K562 (cell line): ENCODE data around the gene MAEL. TPM values are rescaled to one million over a fixed set of nuclear protein-coding genes. Genes with fewer than 3 reads are reported as not detected.

Source experiments
- ATAC-seq: fragments of 200-7000 bp; cut with Tn5 transposase; 3 replicates; pipeline ENCODE4 v1.9.1; 2020; ENCODE audit warnings: moderate library complexity
- BruUV-seq: library from RNA; stranded (reverse); fragments of 400-500 nt; replicated peaks from 2 replicates; lab custom pipeline; 2021; lab: Mats Ljungman, UMichigan
- CTCF ChIA-PET: fragments of 300-600 bp; formaldehyde crosslinking; extraction: SDS; loops from one replicate; lab custom pipeline; 2021; ENCODE audit warnings: low intra/inter-chr PET ratio; lab: Yijun Ruan, JAX
- POLR2A ChIA-PET: fragments of 300-600, 350-650 bp; sonication (Branson Sonifier 250); formaldehyde crosslinking; extraction: SDS; loops from one replicate; lab custom pipeline; 2021; ENCODE audit warnings: antibody characterized with exemption, inconsistent platforms; lab: Yijun Ruan, JAX
- DNase-seq, 4 experiments: peaks; one replicate each; pipeline versions ENCODE4 v3.0.0 to v3.0.0-alpha.2; 2011 to 2018; ENCODE audit warnings: low spot score in 3 of 4, mixed read lengths in 3 of 4; ENCODE audit errors: extremely low read depth in 1 of 4
- FAIRE-seq: peaks from 2 replicates; lab custom pipeline; 2011; peaks lifted over from hg19 to GRCh38; lab: Jason Lieb, UNC
- H2AFZ ChIP-seq: 2 replicates; pipeline ENCODE4 v1.6.0; 2011; ENCODE audit warnings: low read depth, low read length, control low read depth, inconsistent platforms
- H3K27ac ChIP-seq: fragments of 200-600 bp; 3 replicates; pipeline ENCODE4 v1.8.0; 2011; ENCODE audit warnings: low read depth, mild to moderate bottlenecking, control low read depth, inconsistent platforms, low read length, moderate library complexity, mixed read lengths; ENCODE audit errors: extremely low read depth
- H3K27me3 ChIP-seq, 2 experiments: fragments of 300-600 bp in 1 of 2; 2 replicates in 1 of 2; 3 replicates in 1 of 2; pipeline versions ENCODE4 v1.6.0 to v1.8.0; 2011; ENCODE audit warnings: inconsistent platforms in 2 of 2, low read length in 2 of 2, mild to moderate bottlenecking in 1 of 2, mixed read lengths in 1 of 2, moderate library complexity in 1 of 2; ENCODE audit not compliant: control insufficient read depth in 2 of 2, insufficient read depth in 2 of 2
- H3K36me3 ChIP-seq: fragments of 300-600 bp; 3 replicates; pipeline ENCODE4 v1.8.0; 2011; ENCODE audit warnings: mild to moderate bottlenecking, low read length, inconsistent platforms; ENCODE audit not compliant: control insufficient read depth, insufficient read depth
- H3K4me1 ChIP-seq, 2 experiments: fragments of 200-600 bp in 1 of 2; replicated peaks in 1 of 2; 2 replicates in 1 of 2; 3 replicates in 1 of 2; pipeline versions ENCODE4 v1.5.1 to v1.8.0; 2011; ENCODE audit warnings: inconsistent platforms in 2 of 2, low read length in 2 of 2, mild to moderate bottlenecking in 1 of 2, mixed read lengths in 1 of 2, moderate library complexity in 1 of 2; ENCODE audit not compliant: control insufficient read depth in 2 of 2, insufficient read depth in 2 of 2
- H3K4me2 ChIP-seq: 2 replicates; pipeline ENCODE4 v1.6.1; 2011; ENCODE audit warnings: low read length, control low read depth, inconsistent platforms, mixed read lengths; ENCODE audit not compliant: insufficient read depth
- H3K4me3 ChIP-seq: fragments of 200-600 bp; sonication (generic), shearing (Covaris generic); 2 replicates; pipeline ENCODE4 v1.5.1; 2016; ENCODE audit warnings: control low read depth, inconsistent platforms
- H3K79me2 ChIP-seq: fragments of 200-600 bp; 3 replicates; pipeline ENCODE4 v1.8.0; 2011; ENCODE audit warnings: low read length, inconsistent platforms; ENCODE audit not compliant: control insufficient read depth, insufficient read depth
- H3K9ac ChIP-seq, 2 experiments: 2 replicates each; pipeline versions ENCODE4 v1.6.0 to v1.6.1; 2011; ENCODE audit warnings: low read depth in 2 of 2, low read length in 2 of 2, control low read depth in 1 of 2, inconsistent platforms in 1 of 2, mild to moderate bottlenecking in 1 of 2, mixed read lengths in 1 of 2; ENCODE audit not compliant: insufficient read depth in 1 of 2
- H3K9me1 ChIP-seq: one replicate; pipeline ENCODE4 v1.6.0; 2011; ENCODE audit warnings: inconsistent platforms, mild to moderate bottlenecking, low read length, moderate library complexity; ENCODE audit not compliant: control insufficient read depth, insufficient read depth
- H3K9me3 ChIP-seq: replicated peaks from 2 replicates; pipeline ENCODE4 v1.5.1; 2011; ENCODE audit warnings: low read depth, low read length, inconsistent platforms; ENCODE audit not compliant: control insufficient read depth, insufficient read depth
- H4K20me1 ChIP-seq: replicated peaks from 2 replicates; pipeline ENCODE4 v1.6.1; 2011; ENCODE audit warnings: low read length, inconsistent platforms, mixed read lengths; ENCODE audit not compliant: control insufficient read depth, insufficient read depth
- E2F3 ChIP-seq: fragments of 250-450 bp; sonication (Bioruptor Pico); IDR thresholded peaks from 2 replicates; pipeline ENCODE4 v1.4.0; 2020; ENCODE audit warnings: mild to moderate bottlenecking
- E2F4 ChIP-seq: sonication (generic); formaldehyde crosslinking; IDR thresholded peaks from 2 replicates; pipeline ENCODE4 v1.8.0; 2022; ENCODE audit warnings: mild to moderate bottlenecking, low read depth, missing genetic modification reagents
- KLF13 ChIP-seq: fragments of 450-650 bp; IDR thresholded peaks from 2 replicates; pipeline ENCODE4 v1.6.1; 2016; ENCODE audit warnings: missing genetic modification characterization, low read depth, mild to moderate bottlenecking, missing compliant biosample characterization, moderate library complexity, borderline replicate concordance
- LCOR ChIP-seq: sonication (generic); formaldehyde crosslinking; IDR thresholded peaks from 2 replicates; pipeline ENCODE4 v1.8.0; 2022; ENCODE audit warnings: mild to moderate bottlenecking, missing genetic modification reagents
- PBX2 ChIP-seq, 2 experiments: IDR thresholded peaks in 1 of 2; conservative IDR thresholded peaks in 1 of 2; 2 replicates each; pipeline ENCODE4 v1.6.1; 2016; ENCODE audit warnings: low read depth in 2 of 2, mild to moderate bottlenecking in 1 of 2, missing compliant biosample characterization in 1 of 2, missing genetic modification characterization in 1 of 2, moderate library complexity in 1 of 2
- SETDB1 ChIP-seq: IDR thresholded peaks from one replicate; pipeline ENCODE4 v1.6.1; 2012; ENCODE audit warnings: low read length, control low read depth, inconsistent platforms
- SIN3A ChIP-seq, 2 experiments: fragments of 150-350 bp in 1 of 2; IDR thresholded peaks; 2 replicates each; pipeline ENCODE4 v1.6.1; 2011 to 2016; ENCODE audit warnings: borderline replicate concordance in 2 of 2, low read depth in 2 of 2, low read length in 2 of 2, mild to moderate bottlenecking in 2 of 2, moderate library complexity in 2 of 2; ENCODE audit not compliant: control insufficient read depth in 1 of 2
- SP2 ChIP-seq: IDR thresholded peaks from 2 replicates; pipeline ENCODE4 v1.6.1; 2011; ENCODE audit warnings: mild to moderate bottlenecking, low read depth, low read length, moderate library complexity; ENCODE audit not compliant: poor library complexity, severe bottlenecking; ENCODE audit errors: extremely low read depth
- TAF9B ChIP-seq: fragments of 450-650 bp; IDR thresholded peaks from 2 replicates; pipeline ENCODE4 v1.6.1; 2018; ENCODE audit warnings: mild to moderate bottlenecking; ENCODE audit not compliant: partially characterized antibody
- ZNF655 ChIP-seq: fragments of 250-450 bp; sonication (Bioruptor Pico); IDR thresholded peaks from 2 replicates; pipeline ENCODE4 v1.5.0; 2021
- WGBS: fragments of 100-300 bp; shearing (Covaris generic); methylation state at CpG from one replicate; pipeline ENCODE4 v1.1.6; 2016; ENCODE audit warnings: low coverage, mixed read lengths; ENCODE audit not compliant: insufficient coverage; ENCODE audit errors: missing lambda C conversion rate; 5-methylcytosine and 5-hydroxymethylcytosine counted together
- in situ Hi-C: fragments of 300-500 bp; cut with MboI; formaldehyde crosslinking; loops from 4 replicates; pipeline ENCODE4 v1.15.0; 2018; ENCODE audit warnings: inconsistent platforms, mixed read lengths
- intact Hi-C: fragments of 100-400 bp; cut with micrococcal nuclease; formaldehyde crosslinking; loops from 2 replicates; pipeline ENCODE4 v1.14.2; 2022
- polyA plus RNA-seq, 8 experiments: library from polyadenylated mRNA; depleted of rRNA in 4 of 8; stranded (reverse) in 5 of 8; unstranded in 3 of 8; fragments of >200 nt; fragmentation: Nextera tagmentation in 2 of 8; fragmentation: Illumina TruSeq in 1 of 8; extraction: Ambion mirVana in 2 of 8; extraction: Trizol in 1 of 8; gene quantifications; 2 replicates each; pipeline versions ENCODE4 v1.2.1 to v1.2.3, GENCODE V29; 2011 to 2014; ENCODE audit warnings: inconsistent platforms in 1 of 8, missing spikeins in 1 of 8
- total RNA-seq, 7 experiments: library from RNA; depleted of rRNA in 6 of 7; stranded (reverse); fragments of >200 nt in 6 of 7; fragmentation: Illumina TruSeq in 2 of 7; extraction: Trizol in 2 of 7; gene quantifications; 2 replicates each; pipeline versions ENCODE4 v1.2.1 to v1.2.3, GENCODE V29; 2011 to 2021; ENCODE audit warnings: low replicate concordance in 1 of 7

The MAEL gene
- total and polyA plus RNA-seq, 9 of the 15 experiments (the other 6 are each of a cell fraction or from before 2014, with no cell fraction given), result 0.11 to 1.9 (median 0.75) TPM

- in situ Hi-C loops (loop anchor here (5.0 kb wide), 1 partner anchor 138 kb away; no protein-coding TSS in a partner anchor), intact Hi-C loops (loop anchor here (5.0 kb wide), 2 partner anchors 78 to 268 kb away; partner anchors contain the start of gene ILDR2)
- H3K9me1 ChIP-seq, result no peaks in the 10 kb centered on the region
- H3K9ac ChIP-seq, result no peak overlapping the region
- no peak overlapping the region for H3K4me3 ChIP-seq
- H3K4me1 ChIP-seq, result peaks cover 0 to 10% of the 10 kb centered on the region in 2 experiments; a peak in 3 of 5 replicates
- no peaks in the 10 kb centered on the region for H3K9me3 ChIP-seq
- BruUV-seq, result no TSS peak
- H4K20me1 ChIP-seq, result no peaks in the 10 kb centered on the region
- ATAC-seq, result no peak
- CTCF ChIA-PET, result no interaction called here
- whole genome bisulfite sequencing, result 2% methylated on average over 14 of the region's 14 CpGs
- H3K4me2 ChIP-seq, result no peak overlapping the region
- H3K79me2 ChIP-seq, result no peaks in the 10 kb centered on the region
- POLR2A ChIA-PET, result interaction anchor here (0.8 to 1.0 kb wide), 2 partner anchors 20 to 145 kb away, joined by 3 to 4 read pairs; no protein-coding TSS in a partner anchor
- H2AFZ ChIP-seq, result no peak overlapping the region
- H3K27ac ChIP-seq, result no peak overlapping the region
- FAIRE-seq, result no peak
- DNase-seq, result no peak
- TF ChIP-seq KLF13 (tag), result no peak
- no peak for TF ChIP-seq SETDB1
- TF ChIP-seq E2F4 (CRISPR knock-in tag), result no peak
- no peak for TF ChIP-seq SIN3A (IDR thresholded peaks at IDR 0.05; ENCODE audit: borderline replicate concordance in 2 of 2, control insufficient read depth in 1 of 2, low read depth in 2 of 2, low read length in 2 of 2)
- TF ChIP-seq ZNF655 (CRISPR knock-in tag), result no peak
- TF ChIP-seq SP2, result no peak
- TF ChIP-seq TAF9B, result no peak
- no peak for TF ChIP-seq E2F3 (CRISPR knock-in tag)
- TF ChIP-seq LCOR, result no peak
- TF ChIP-seq PBX2 (CRISPR knock-in tag; IDR thresholded peaks at IDR 0.05; ENCODE audit: low read depth), result no peak
- TF ChIP-seq PBX2 (tag; conservative IDR thresholded peaks at IDR 0.05; ENCODE audit: low read depth), result no peak
- H3K27me3 ChIP-seq, result peaks cover 7 to 48% of the 10 kb centered on the region in 2 experiments; a peak in 4 of 5 replicates
- no peaks in the 10 kb centered on the region for H3K36me3 ChIP-seq
These were observed 66.0 kb downstream of the MAEL start for GRCh38 chr1:167054946-167055630.
